Activated CD4-positive, alpha-beta memory T cell treated with anti-CD3 and anti-CD28 coated beads for 36 hours (primary cell): ENCODE data around the gene DUSP7. TPM values are rescaled to one million over a fixed set of nuclear protein-coding genes. Genes with fewer than 3 reads are reported as not detected.

Experiments used
- CTCF ChIA-PET: fragments of 350-600 bp; sonication (Branson Sonifier 250); formaldehyde crosslinking; loops from one replicate; lab custom pipeline; 2021; ENCODE audit warnings: antibody characterized with exemption, inconsistent platforms; lab: Charles Lee
- POLR2A ChIA-PET: fragments of 350-600 bp; sonication (Branson Sonifier 250); formaldehyde crosslinking; loops from one replicate; lab custom pipeline; 2021; ENCODE audit warnings: antibody characterized with exemption; lab: Charles Lee
- DNase-seq: peaks from one replicate; pipeline ENCODE4 v3.0.0-alpha.2; 2020
- H3K27ac Mint-ChIP-seq: one replicate; pipeline ENCODE4 v1.8.0; 2021; ENCODE audit warnings: mixed read lengths
- H3K27me3 Mint-ChIP-seq: one replicate; pipeline ENCODE4 v1.8.0; 2021; ENCODE audit warnings: mixed read lengths
- H3K36me3 Mint-ChIP-seq: one replicate; pipeline ENCODE4 v1.8.0; 2021; ENCODE audit warnings: mixed read lengths
- H3K4me1 Mint-ChIP-seq: one replicate; pipeline ENCODE4 v1.8.0; 2021; ENCODE audit warnings: low read depth, mixed read lengths
- H3K4me3 Mint-ChIP-seq: one replicate; pipeline ENCODE4 v1.8.0; 2021; ENCODE audit warnings: mild to moderate bottlenecking, mixed read lengths
- H3K9me3 Mint-ChIP-seq: one replicate; pipeline ENCODE4 v1.8.0; 2021; ENCODE audit warnings: mixed read lengths
- intact Hi-C: fragments of 100-400 bp; cut with micrococcal nuclease; formaldehyde crosslinking; loops from one replicate; pipeline ENCODE4 v1.15.1; 2023
- total RNA-seq, 2 experiments: library from RNA; stranded (reverse); gene quantifications; one replicate each; pipeline ENCODE4 v1.2.3, GENCODE V29; 2021

The DUSP7 gene, protein sequence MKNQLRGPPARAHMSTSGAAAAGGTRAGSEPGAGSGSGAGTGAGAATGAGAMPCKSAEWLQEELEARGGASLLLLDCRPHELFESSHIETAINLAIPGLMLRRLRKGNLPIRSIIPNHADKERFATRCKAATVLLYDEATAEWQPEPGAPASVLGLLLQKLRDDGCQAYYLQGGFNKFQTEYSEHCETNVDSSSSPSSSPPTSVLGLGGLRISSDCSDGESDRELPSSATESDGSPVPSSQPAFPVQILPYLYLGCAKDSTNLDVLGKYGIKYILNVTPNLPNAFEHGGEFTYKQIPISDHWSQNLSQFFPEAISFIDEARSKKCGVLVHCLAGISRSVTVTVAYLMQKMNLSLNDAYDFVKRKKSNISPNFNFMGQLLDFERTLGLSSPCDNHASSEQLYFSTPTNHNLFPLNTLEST
- 10 to 100 TPM; 14.1 to 14.5 TPM for total RNA-seq

DNA sequence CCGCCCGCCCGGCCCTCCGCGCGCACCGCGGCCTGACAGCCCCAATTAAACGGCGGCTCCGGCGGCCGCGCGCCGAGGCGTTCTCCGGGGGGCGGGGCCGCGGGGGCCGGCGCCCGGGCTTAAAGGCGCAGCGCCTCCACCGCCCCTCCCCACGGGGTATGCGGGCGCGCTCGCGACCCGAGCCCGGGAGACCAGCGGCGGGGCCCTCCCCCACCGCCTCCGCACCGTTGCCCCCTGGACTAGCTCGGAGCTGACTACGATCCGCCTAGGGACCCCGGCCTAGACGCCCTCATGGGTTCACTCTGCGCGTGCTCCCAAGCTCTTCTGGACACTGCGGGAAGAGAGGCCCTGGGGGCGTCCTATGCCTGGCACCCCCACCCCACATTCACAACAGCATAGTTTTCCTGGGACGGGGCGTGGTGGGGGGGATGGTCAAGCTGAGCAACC lies at the start of gene DUSP7:
TSS of gene DUSP7 (minus strand) at position 51 of the 447 bp plus-strand sequence. CDS start 205 bp downstream, outside the sequence.
- CTCF ChIA-PET, result interaction anchor here (0.8 to 5.5 kb wide), 16 partner anchors 15 to 283 kb away, joined by 3 to 50 read pairs (median 4); partner anchors contain the start of genes ABHD14A, ABHD14B, ACY1 and PARP3
- no peaks in the 10 kb centered on the region for H3K9me3 Mint-ChIP-seq

DNA sequence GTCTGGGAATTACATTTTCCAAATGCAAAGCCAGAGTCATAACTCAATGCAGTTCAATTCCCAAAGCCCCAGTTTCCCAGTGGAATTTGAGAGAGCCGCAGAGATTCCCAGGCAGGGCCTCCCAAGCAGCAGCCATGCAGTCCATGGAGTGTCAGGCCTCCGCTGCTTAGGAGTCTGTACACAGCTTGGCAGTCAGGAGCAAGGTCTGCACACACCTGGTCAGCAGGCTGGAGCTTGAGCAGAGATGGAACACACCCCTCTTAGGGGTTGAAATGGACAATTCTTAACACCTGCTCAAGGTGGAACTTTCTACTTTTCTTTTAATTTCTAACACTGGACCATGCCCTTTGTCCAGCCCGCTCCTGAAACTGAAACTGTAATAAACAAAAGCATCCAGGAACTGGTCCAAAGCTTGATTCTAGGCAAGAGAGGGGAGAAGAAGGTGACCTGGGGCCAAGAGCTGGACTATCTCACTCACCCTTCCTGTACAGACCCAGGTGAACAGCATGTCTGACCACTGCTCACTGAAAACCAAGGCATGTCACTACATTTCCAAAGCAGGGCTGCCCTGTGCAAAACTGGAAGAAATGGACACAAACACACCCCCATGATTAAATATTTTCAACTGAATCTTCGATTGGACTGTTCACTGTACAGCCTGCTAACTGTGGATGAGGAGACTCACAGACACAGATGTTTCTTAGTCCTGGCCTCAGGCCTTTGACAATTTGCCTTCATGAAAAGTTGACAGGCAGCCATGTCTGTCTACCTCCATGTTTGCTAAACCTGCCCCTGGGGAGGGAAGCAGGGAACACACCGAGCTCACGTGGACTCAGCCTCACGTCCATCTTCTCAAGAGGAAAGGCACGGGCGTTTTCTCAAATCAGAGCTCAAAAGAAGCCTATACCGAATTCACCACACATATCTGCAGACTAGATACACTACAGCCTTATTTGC lies 48.6 kb upstream of the DUSP7 start:
- H3K4me3 Mint-ChIP-seq, result no peak overlapping the region
- H3K9me3 Mint-ChIP-seq, result peaks cover 12% of the 10 kb centered on the region
- POLR2A ChIA-PET, result no interaction called here
- H3K27ac Mint-ChIP-seq, result no peak overlapping the region
- peaks cover 20% of the 10 kb centered on the region for H3K36me3 Mint-ChIP-seq
- intact Hi-C loops, result no loop called here
- DNase-seq, result no peak
- H3K4me1 Mint-ChIP-seq, result no peaks in the 10 kb centered on the region
- H3K27me3 Mint-ChIP-seq, result no peaks in the 10 kb centered on the region
- CTCF ChIA-PET, result no interaction called here

More for the DNA sequence above, at the start of gene DUSP7:
- intact Hi-C loops, result loop anchor here (5.0 to 10.0 kb wide), 3 partner anchors 74 to 478 kb away; partner anchors contain the start of genes ACY1, NT5DC2 and UQCC5
- POLR2A ChIA-PET, result interaction anchor here (0.6 to 2.7 kb wide), 11 partner anchors 9 to 1716 kb away, joined by 3 to 16 read pairs (median 3); partner anchors contain the start of genes GLYCTK, POC1A, RASSF1 and RPL29
- peak within 1 kb of the TSS; percentile 92 for H3K27ac Mint-ChIP-seq
- H3K36me3 Mint-ChIP-seq, result peaks cover 9% of the 10 kb centered on the region
- no peaks in the 10 kb centered on the region for H3K27me3 Mint-ChIP-seq
- peak; percentile 73 for DNase-seq
- H3K4me1 Mint-ChIP-seq, result peaks cover 35% of the 10 kb centered on the region
- H3K4me3 Mint-ChIP-seq, result peak within 1 kb of the TSS; percentile 88

GRCh38 chr3:52102934-52103333 lies 46.6 kb upstream of the DUSP7 start:
- no peak overlapping the region for H3K4me3 Mint-ChIP-seq
- no peaks in the 10 kb centered on the region for H3K27me3 Mint-ChIP-seq
- ChIA-PET CTCF (no interaction called here), POLR2A (no interaction called here)
- peaks cover 12% of the 10 kb centered on the region for H3K9me3 Mint-ChIP-seq
- DNase-seq, result no peak
- intact Hi-C loops, result no loop called here
- no peak overlapping the region for H3K27ac Mint-ChIP-seq
- no peaks in the 10 kb centered on the region for H3K4me1 Mint-ChIP-seq
- H3K36me3 Mint-ChIP-seq, result peaks cover 21% of the 10 kb centered on the region

GRCh38 chr3:52099001-52099401 lies 42.6 kb upstream of the DUSP7 start:
- ChIA-PET CTCF (interaction anchor here (2.4 kb wide), 1 partner anchor 24 kb away, joined by 14 read pairs; no protein-coding TSS in a partner anchor), POLR2A (no interaction called here)
- H3K27me3 Mint-ChIP-seq, result no peaks in the 10 kb centered on the region
- H3K4me1 Mint-ChIP-seq, result no peaks in the 10 kb centered on the region
- peaks cover 12% of the 10 kb centered on the region for H3K9me3 Mint-ChIP-seq
- intact Hi-C loops, result no loop called here
- H3K36me3 Mint-ChIP-seq, result peaks cover 26% of the 10 kb centered on the region
- H3K27ac Mint-ChIP-seq, result no peak overlapping the region
- no peak overlapping the region for H3K4me3 Mint-ChIP-seq
- no peak for DNase-seq

- H3K27me3 Mint-ChIP-seq, result no peaks in the 10 kb centered on the region
- CTCF ChIA-PET, result interaction anchor here (2.4 kb wide), 1 partner anchor 25 kb away, joined by 14 read pairs; no protein-coding TSS in a partner anchor
These were observed 41.6 kb upstream of the DUSP7 start for GRCh38 chr3:52097851-52098507.

GRCh38 chr3:52095990-52096775 lies 39.8 kb upstream of the DUSP7 start:
- peaks cover 9% of the 10 kb centered on the region for H3K9me3 Mint-ChIP-seq
- ChIA-PET POLR2A (no interaction called here), CTCF (interaction anchor here (0.8 kb wide), 1 partner anchor 94 kb away, joined by 3 read pairs; no protein-coding TSS in a partner anchor)
- intact Hi-C loops, result no loop called here
- no peaks in the 10 kb centered on the region for H3K27me3 Mint-ChIP-seq
- H3K4me1 Mint-ChIP-seq, result no peaks in the 10 kb centered on the region
- no peak overlapping the region for H3K4me3 Mint-ChIP-seq
- H3K36me3 Mint-ChIP-seq, result peaks cover 16% of the 10 kb centered on the region
- no peak overlapping the region for H3K27ac Mint-ChIP-seq
- no peak for DNase-seq

More at GRCh38 chr3:52097851-52098507, 41.6 kb upstream of the DUSP7 start:
- DNase-seq, result no peak
- Mint-ChIP-seq H3K4me1 (no peaks in the 10 kb centered on the region), H3K27ac (no peak overlapping the region), H3K4me3 (no peak overlapping the region), H3K36me3 (peaks cover 25% of the 10 kb centered on the region), H3K9me3 (peaks cover 12% of the 10 kb centered on the region)
- POLR2A ChIA-PET, result no interaction called here
- intact Hi-C loops, result no loop called here

DNA sequence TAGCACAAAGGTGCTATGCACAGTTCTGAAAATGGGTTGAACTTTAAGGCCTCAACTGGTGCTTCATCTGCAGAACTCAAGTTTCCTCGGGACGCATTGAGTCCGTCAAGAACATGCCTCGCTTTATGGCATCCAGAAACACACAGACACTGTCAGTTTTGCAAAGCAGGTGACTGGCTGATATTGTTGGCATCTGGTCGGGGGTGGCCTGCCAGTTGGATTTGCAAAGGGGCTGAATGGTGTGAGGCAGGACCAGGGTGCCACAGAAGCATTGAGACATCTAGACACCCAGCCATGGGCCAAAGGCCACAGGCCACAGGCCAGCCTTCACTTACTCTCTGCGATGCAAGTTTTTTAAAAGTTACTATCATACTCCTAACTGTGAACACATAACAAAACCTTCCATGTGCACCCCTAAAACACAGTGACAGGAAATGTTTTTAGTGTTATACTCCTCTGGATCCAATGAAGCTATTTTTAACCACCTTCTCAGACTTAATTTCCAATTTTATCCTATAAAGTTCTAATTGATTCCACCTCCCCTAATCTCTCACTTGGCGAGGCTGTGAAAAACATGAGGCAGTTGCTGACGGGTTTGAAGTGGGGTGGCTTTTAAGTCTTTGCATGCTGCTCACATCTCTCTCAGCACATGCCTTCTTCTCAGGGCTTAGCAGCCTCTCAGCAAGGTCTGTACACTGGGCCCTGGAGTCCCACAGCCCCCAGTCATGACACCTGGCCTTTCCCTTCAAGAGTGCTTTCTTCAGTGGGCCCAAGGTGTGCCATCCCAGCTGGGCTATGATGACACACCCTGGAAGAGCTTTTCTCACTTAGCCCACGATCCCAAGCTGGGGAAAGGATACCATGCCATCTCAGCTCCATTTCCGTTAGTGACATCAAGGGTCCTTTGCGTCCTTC lies 38.5 kb upstream of the DUSP7 start:
- Mint-ChIP-seq H3K27me3 (no peaks in the 10 kb centered on the region), H3K9me3 (no peaks in the 10 kb centered on the region), H3K4me1 (no peaks in the 10 kb centered on the region), H3K4me3 (no peak overlapping the region), H3K36me3 (peaks cover 6% of the 10 kb centered on the region), H3K27ac (no peak overlapping the region)
- intact Hi-C loops, result no loop called here
- ChIA-PET CTCF (interaction anchor here (1.0 kb wide), 1 partner anchor 28 kb away, joined by 3 read pairs; no protein-coding TSS in a partner anchor), POLR2A (no interaction called here)
- no peak for DNase-seq

DNA sequence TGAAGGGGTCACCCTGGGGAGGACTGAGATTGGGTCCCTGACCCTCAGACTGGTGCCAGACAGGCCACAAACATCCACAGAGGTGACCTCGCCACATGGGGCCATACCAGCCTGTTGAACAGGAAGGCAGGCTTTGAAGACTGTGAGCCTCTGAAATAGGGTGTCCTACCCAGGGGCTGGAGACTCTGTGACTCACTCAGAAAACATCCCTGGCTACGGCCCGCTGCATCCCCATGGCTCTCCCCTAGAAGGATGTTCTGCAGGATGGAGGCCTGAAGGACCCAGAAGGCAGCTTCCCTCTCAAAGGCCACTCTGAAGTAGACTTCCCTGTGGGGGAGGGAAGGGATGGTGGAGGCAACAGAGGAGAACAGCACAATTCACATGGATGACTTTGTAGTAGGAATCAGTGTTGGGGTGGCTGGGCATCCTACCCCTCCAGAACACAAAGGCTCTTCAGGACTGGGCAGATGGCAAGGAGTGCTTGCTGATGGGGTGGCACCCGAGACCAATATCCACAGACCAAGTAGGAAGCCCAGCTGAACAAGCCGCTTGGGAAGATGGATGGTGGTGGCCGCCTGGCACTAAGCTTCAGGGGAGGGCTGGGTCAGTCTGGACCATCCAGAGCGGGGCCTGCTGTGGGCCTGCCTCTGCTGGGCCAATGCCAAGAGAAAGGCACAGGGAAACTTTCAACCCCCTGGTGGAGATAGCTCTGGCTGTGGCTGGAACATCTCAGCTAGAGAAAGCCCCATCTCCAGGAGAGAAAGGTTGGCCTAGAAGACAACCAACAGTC lies 37.6 kb upstream of the DUSP7 start:
- Mint-ChIP-seq H3K27me3 (no peaks in the 10 kb centered on the region), H3K4me1 (no peaks in the 10 kb centered on the region), H3K27ac (no peak overlapping the region), H3K36me3 (peaks cover 6% of the 10 kb centered on the region), H3K9me3 (no peaks in the 10 kb centered on the region), H3K4me3 (no peak overlapping the region)
- intact Hi-C loops, result no loop called here
- CTCF ChIA-PET, result interaction anchor here (1.0 kb wide), 1 partner anchor 29 kb away, joined by 3 read pairs; no protein-coding TSS in a partner anchor
- DNase-seq, result no peak
- POLR2A ChIA-PET, result no interaction called here

GRCh38 chr3:52092891-52093290 lies 36.5 kb upstream of the DUSP7 start:
- Mint-ChIP-seq H3K27ac (no peak overlapping the region), H3K4me3 (no peak overlapping the region), H3K27me3 (no peaks in the 10 kb centered on the region), H3K9me3 (no peaks in the 10 kb centered on the region), H3K4me1 (no peaks in the 10 kb centered on the region), H3K36me3 (peaks cover 6% of the 10 kb centered on the region)
- CTCF ChIA-PET, result interaction anchor here (0.5 kb wide), 1 partner anchor 1327 kb away, joined by 3 read pairs; no protein-coding TSS in a partner anchor
- no peak for DNase-seq
- POLR2A ChIA-PET, result no interaction called here
- intact Hi-C loops, result no loop called here
